Spleen (tissue), 7 donors: ENCODE data around the gene TTLL5.

Experiments
- POLR2A ChIP-seq, 3 donors: fragments of 450-650 bp; IDR thresholded peaks; one replicate each; pipeline ENCODE4 v1.5.1; 2017; ENCODE audit warnings: antibody characterized with exemption in 3 of 3, mild to moderate bottlenecking in 1 of 3
- POLR2AphosphoS5 ChIP-seq, 3 donors: sonication (generic); formaldehyde crosslinking; IDR thresholded peaks; one replicate each; pipeline ENCODE4 v1.5.1; 2017; ENCODE audit warnings: antibody characterized with exemption in 3 of 3
- TF ChIP-seq, protein P1 (sequence below), 11 experiments: fragments of 200-600 bp in 7 of 11; fragments of 450-650 bp in 4 of 11; sonication (generic) in 4 of 11; IDR thresholded peaks in 8 of 11; conservative IDR thresholded peaks in 3 of 11; 1 replicate in 7 of 11; 2 replicates in 4 of 11; pipeline versions ENCODE4 v1.4.0 to v1.8.0; 2016 to 2021; ENCODE audit warnings: antibody characterized with exemption in 11 of 11, inconsistent platforms in 4 of 11, mild to moderate bottlenecking in 1 of 11
- donor health status: DM: no; HTN: no; CAD: no; lungs with moderate emphysema.
- donor health status: DM: no; HTN: no; CAD: no.
- donor health status: DM: no; HTN: no; CAD: no.

DNA sequence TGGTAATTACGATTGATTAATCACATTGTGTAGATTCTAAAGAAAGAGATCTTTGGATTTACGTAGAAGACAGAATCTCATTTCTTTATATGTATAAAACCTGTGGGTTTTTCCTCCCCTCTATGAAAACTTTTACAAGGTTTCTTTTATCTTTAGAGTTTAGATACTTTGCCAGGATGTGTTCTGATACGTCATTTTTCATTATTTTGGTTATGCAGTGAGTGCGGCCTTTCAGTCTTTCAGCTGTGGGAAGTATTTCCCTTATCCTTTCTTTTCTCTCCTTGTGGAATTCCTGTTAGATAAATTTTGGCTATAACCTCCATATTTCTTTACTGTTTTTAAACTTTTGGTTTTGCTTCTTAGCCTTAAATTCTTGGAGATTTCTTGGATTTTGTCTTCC, 92.7 kb downstream of the TTLL5 start:
- TF ChIP-seq, protein P1, sequence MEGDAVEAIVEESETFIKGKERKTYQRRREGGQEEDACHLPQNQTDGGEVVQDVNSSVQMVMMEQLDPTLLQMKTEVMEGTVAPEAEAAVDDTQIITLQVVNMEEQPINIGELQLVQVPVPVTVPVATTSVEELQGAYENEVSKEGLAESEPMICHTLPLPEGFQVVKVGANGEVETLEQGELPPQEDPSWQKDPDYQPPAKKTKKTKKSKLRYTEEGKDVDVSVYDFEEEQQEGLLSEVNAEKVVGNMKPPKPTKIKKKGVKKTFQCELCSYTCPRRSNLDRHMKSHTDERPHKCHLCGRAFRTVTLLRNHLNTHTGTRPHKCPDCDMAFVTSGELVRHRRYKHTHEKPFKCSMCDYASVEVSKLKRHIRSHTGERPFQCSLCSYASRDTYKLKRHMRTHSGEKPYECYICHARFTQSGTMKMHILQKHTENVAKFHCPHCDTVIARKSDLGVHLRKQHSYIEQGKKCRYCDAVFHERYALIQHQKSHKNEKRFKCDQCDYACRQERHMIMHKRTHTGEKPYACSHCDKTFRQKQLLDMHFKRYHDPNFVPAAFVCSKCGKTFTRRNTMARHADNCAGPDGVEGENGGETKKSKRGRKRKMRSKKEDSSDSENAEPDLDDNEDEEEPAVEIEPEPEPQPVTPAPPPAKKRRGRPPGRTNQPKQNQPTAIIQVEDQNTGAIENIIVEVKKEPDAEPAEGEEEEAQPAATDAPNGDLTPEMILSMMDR (IDR thresholded peaks at IDR 0.05 in 8 of 11, conservative IDR thresholded peaks at IDR 0.05 in 3 of 11), result no peak
- TF ChIP-seq POLR2AphosphoS5 (IDR thresholded peaks at IDR 0.05) (no peak), POLR2A (IDR thresholded peaks at IDR 0.05) (no peak)
